ENCODE results near the gene CCDC110.

The CCDC110 gene

DNA sequence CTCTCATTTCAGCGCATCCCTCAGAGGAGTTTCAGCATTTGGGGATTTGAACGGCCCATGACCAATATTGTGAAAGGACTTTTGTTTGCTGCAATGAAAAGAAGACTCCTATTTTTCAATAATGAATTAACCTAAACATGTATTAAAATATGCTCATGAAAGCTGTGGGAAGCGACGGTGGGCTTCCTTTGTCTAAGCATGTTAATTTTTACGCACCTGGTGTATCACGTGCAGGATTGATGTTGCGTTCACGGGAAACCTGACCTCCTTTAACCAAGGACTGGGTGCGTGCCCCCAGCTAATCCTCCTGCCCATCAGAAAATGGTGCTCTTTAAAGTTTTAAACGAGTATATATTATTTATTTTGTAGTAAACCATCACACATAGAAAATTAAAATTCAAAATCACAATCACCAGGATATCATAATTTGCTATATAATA, 590 bp upstream of the CCDC110 start:
- DNase-seq (ENCODE audit: low read depth): no peak

DNA sequence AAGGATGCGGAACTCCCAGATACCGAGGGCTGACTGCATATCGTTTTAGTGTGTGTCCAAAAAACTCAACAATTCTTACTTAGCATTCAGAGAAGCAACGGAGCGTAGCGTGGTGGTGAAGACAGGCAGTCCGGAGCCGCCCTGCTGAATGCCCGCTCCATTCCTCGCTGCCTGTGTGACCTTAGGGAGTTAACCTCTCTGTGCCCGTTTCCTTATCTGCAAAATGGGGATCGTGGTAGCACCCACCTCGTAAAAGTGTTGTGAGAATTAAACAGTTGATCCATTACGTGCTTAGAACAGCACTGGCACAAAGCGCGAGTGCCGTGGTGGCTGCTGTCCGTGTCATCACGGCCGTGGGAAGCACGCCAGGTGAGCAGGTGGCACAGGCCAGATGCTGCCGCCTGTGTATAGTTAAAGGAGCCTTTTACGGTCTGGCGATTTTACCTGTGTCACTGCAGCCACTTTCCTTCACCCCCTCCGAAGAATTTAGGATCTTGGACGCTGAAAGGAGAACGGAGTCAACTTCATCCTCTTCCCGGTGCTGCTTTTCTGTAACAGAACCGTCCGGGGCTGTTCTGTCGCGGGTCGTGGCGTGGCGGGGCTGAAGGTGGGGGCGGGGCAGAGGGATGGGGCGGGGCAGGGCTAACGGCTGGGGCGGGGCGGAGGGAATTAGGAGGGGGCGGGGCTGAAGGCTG, 885 bp downstream of the CCDC110 start:
- DNase-seq (ENCODE audit: low read depth): no peak

- no peak for DNase-seq (ENCODE audit: low read depth)
Measured at GRCh38 chr4:185469580-185470154, 1.9 kb downstream of the CCDC110 start.

GRCh38 chr4:185468999-185469398, 2.5 kb downstream of the CCDC110 start:
- DNase-seq (ENCODE audit: low read depth): no peak

DNA sequence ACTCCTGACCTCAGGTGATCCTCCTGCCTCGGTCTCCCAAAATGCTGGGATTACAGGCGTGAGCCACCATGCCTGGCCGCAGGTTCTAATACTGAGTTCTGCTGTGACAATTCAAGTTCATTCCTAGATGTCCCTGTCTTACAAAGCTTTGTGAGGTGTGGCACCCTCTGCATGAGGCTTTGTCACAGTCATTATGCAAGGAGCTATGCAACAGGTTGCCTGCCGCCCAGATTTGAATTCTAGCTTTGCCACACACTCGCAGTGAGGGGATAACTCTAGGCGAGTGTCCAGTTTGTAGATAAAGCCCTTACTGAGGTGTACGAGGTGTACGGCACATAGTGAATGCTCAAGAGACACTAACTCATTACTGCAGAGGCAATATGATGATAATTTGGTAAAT, 3.5 kb downstream of the CCDC110 start:
- DNase-seq (ENCODE audit: low read depth): no peak

DNA sequence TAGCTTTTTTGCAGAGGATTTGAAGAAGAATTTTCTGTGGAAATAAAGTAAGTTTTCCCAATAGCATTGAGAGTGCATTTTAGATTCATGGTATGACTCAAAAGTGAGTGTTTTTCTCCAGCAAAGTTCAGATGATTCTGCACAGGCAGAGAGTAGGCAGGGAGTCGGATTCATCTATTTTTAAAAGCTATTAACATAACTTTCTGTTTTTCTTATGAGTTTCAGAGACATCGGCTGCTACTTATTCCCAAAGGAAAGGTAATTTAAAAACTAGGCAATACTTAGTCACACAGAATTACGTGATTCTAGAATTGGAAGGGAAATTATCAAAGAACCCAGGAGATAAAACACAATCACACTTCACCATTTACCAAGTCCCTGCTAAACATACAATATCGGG, 4.4 kb downstream of the CCDC110 start:
- DNase-seq (ENCODE audit: low read depth): no peak

- DNase-seq (ENCODE audit: low read depth): no peak
Measured at GRCh38 chr4:185465707-185466106, 5.8 kb downstream of the CCDC110 start.

DNA sequence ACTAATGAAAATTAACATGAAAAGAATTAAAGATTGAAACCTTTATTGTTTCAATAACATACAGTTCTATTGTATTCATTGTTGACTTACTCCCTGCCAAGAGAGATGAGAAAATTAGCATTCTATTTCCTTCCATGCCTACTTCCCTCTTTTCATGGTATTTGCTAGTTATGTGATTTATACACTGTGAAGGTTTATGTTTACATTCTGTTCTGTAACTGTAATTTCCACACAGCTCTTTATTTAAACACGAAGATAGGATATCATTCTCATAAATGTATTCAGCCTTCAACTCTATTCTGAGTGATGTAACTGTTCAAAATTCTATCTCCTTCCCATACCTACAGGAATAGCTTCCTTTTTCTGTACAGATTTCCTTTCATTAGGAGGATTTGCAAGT, 6.6 kb downstream of the CCDC110 start:
- no peak for DNase-seq (ENCODE audit: low read depth)

GRCh38 chr4:185464183-185464582, 7.3 kb downstream of the CCDC110 start:
- no peak for DNase-seq (ENCODE audit: low read depth)

DNA sequence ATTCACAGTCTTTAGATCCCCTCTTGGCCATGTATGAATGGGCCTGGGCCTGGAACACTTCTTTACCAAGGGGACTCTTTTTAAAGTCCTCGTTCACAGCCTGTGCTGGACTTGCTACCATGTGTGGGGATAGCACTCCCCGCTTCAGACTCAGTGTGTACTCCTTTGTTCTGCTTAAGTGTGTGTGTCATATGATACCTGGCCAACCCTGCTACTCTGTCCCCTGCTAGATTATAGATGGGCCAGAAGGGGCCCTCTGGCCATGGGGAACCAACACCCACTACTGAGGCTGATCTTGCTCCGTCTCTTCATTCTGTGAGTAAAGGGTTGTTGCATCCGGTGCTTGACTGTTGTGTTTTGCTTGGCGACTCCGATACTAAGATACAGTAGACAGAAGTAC, 8.0 kb downstream of the CCDC110 start:
- DNase-seq (ENCODE audit: low read depth): no peak

DNA sequence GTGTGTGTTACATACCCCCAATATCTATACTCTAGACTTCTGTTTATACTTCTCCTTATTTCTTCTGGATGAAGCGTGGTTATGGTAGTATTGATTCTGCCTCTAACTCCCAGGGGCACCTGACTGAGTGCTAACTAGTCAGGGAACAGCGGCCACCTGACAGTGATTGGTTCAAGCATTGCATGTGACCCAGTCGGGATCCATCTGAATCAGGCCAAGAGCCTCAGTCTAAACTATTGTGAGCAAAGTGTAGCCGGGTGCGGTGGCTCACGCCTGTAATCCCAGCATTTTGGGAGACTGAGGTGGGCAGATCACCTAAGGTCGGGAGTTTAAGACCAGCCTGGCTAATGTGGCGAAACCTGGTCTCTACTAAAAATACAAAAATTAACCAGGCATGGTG, 10.0 kb downstream of the CCDC110 start:
- DNase-seq (ENCODE audit: low read depth): no peak

DNA sequence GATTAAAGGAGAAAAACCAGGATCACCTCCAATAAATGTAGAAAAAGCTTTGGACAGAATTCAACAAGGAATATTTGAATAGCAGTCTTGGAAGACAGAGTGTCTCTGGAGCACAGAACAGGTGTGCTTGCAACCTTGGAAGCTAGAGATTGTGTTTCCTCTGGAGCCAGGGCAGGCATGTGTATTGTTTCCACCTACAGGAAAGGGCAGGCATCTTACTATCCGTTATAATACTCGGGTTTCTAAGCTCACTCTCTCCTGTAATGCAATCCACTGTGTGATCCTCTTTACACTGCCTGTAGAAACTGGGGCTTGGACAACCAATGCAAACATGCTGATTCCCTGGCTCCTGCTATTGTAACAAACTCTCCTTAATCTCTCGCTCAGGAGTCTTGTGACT, 14.4 kb downstream of the CCDC110 start:
- DNase-seq (ENCODE audit: low read depth): no peak

GRCh38 chr4:185456131-185456530, 15.4 kb downstream of the CCDC110 start:
- no peak for DNase-seq (ENCODE audit: low read depth)

DNA sequence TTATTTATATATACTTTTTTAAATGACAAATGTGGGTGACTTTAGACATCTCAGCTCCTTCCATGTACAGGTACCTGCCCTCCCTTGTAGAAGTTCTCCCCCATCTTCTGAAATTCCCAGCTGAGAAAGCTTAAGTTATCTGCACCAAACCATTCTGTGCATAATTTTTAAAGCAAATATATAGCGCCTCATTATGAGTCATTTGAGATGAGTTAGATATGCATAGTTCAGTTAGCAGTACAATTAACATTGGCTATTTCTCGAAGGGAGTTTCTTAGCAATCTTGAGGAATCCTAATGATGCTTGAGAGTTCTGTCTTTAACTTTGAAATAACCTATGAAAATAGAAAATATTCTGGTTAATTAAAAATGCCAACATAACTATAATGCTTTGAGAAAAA, 26.3 kb downstream of the CCDC110 start:
- DNase-seq (ENCODE audit: low read depth): no peak

- DNase-seq (ENCODE audit: low read depth): no peak
Measured at GRCh38 chr4:185441479-185441878, 30.1 kb downstream of the CCDC110 start.

DNA sequence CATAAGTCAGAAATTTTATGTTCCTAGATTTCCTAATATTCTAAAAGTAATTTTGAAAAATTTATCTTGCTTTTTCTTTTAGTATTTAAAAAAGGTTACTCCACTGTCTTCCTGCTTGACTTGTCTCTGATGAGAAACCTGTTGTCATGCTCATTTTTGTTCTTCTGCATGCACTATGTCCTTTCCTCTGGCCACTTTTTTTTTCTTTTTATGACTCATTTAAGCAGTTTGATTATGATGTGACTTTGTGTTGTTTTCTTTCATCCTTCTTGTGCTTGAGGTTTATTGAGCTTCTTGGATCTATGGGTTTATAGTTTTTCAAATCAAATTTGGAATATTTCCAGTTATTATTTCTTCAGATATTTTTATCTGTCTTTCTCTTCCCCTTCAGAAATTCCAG, 33.7 kb downstream of the CCDC110 start:
- DNase-seq (ENCODE audit: low read depth): no peak

DNA sequence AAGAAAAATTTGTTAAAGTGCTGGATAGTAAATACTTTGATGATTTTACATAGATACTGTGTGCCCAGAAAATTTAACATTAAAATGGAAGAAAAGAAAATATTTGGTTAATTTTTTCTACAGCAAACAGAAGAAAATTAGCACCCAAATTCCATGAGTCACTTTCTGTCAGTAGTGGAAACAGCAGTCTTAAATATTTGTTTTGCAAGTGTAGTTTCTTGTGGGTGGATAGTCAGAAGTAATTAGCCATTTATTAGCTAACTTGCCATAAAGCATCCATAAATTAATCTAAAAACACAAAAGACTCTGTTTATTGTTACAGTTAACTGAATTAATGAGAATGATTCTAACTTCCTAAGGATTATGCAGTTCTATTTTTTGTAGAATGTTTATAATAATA, 36.1 kb downstream of the CCDC110 start:
- no peak for DNase-seq (ENCODE audit: low read depth)

- no peak for DNase-seq (ENCODE audit: low read depth)
Measured at GRCh38 chr4:185429660-185430059, 41.9 kb downstream of the CCDC110 start.

DNA sequence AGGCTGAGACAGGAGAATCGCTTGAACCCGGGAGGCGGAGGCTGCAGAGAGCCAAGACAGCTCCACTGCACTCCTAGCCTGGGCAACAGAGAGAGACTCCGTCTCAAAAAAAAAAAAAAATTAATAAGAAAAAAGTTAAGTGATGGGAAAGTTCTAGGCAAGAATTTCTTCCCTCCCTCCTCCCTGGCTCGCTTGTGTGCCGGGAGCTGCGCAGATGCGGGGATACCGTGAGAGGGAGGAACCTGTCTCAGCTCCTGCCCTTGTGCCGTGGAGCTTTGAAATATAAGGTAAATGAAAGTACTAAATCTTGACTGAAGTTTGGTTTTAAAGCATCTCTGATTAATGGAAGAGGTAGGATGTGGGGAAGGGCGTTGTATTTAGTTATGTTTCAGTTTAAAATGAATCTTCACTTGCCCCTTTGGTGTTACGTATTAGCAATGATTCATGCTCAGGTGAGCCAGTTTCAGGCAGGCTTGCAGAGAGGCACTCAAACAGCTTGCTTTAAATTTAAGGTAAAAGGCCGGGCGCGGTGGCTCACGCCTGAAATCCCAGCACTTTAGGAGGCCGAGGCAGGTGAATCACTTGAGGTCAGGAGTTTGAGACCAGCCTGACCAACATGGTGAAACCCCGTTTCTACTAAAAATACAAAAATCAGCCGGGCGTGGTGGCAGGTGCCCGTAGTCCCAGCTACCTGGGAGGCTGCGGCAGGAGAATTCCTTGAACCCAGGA, 44.4 kb downstream of the CCDC110 start:
- no peak for DNase-seq (ENCODE audit: low read depth)

DNA sequence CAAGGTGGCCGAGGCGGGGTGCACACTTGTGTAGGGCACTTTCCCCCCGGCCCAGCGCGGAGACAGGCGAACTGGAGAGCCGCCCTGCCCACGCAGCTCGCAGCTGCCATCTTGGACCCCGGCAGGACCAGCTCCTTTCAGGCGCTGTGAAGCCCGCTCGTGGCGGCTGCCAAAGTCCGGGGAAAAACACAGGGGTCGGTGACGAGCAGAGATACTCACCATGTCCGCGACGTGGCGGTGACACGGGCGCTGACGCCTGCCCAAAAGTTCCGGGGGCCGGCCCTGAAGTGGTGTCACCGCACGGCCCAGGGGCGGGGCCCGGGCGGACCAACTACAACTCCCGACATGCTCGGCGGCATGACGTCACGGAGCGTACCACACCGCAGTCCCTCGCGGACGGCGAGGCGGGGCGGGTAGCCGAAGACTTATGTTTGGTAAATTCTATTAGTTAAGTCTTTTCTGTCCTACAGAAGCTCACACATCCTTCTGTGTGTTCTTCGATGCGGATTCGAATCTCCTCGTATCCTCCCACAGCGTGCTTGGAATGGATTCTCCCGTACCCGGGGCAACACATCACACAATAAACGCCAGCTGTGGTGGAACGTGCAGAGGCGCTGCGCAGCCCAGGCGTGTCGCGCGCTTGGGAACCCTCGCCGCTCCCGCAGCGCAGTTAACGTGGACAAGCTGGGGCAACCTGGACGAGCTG, 45.7 kb downstream of the CCDC110 start, which contains the start of gene UFSP2:
UFSP2 (minus strand) TSS at position 318 of the 706 bp plus-strand sequence; CDS start at position 222, 96 bp downstream.
- DNase-seq (ENCODE audit: low read depth): peak; percentile 42

DNA sequence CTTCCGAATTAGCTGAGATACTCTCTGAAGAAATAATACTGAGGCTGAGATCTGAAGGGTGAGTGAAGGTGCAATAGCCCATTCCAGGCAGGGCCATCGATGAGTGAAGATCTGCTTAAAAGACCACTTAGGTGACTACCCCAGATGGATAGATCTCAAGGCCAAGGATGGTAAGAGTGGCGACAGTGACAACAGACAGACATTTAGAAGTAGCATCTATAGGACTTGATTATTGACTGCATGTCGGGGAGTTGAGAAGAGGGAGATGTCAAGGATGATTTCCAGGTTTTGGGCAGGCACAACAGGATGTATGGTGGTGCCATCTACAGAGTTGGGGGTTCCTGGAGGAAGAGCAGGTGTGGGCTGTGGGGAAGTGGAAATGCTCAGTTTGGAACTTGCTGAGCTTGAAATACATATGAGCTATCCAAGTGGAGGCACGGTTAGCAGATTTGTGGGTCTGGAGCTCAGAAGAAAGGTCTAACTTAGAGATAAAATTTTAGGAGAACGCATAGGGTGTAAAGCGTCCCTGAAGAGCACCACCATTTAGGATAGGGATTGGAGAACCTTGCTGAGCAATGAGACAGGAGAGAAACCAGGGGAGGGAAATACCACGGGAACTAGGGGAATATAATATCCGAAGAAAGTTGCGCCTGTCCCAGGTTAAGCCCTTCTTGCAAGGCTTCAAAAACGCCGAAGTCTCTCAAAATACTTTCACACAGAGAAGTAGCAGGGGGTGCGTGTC, 46.5 kb downstream of the CCDC110 start:
- no peak for DNase-seq (ENCODE audit: low read depth)
